Measurements from ENCODE around the gene TTYH2. TPM values are rescaled to one million over a fixed set of nuclear protein-coding genes. Genes with fewer than 3 reads are reported as not detected.

Gene TTYH2
- total and polyA plus RNA-seq, 2 of the 4 experiments (the other 2 are of a cell fraction), result 2.3 to 6.8 TPM

DNA sequence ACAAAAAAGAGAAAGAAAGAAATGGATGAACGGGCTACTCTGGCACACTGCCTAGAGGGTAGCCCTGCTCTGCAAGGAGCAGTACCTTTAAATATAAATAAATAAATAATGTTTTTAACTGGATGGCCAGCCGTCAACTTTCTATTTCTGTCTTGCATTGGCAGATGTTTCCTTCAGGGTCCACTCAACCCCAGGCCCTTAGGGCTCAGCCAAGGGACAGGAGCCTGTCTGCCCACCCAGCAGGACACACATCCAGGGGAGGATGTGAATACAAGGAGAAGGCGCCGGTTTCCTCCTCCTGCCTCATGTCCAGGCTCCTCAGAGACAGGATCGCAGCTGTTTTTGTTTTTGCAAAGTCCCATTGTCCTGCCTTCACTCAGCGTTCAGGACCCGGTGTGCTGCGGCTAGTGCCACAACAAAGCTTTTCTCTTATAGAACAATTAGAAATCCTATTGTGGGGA, 22.6 kb downstream of the TTYH2 start:
- intact Hi-C loops (cut with micrococcal nuclease), result loop anchor here (5.0 kb wide), 1 partner anchor 1284 kb away; no protein-coding TSS in a partner anchor
- Histone ChIP-seq H2AK5ac (ENCODE audit: low read depth, low read length) (no peak overlapping the region), H2BK5ac (ENCODE audit: low read depth, low read length, poor library complexity, severe bottlenecking) (no peak overlapping the region), H3K27me3 (ENCODE audit: control insufficient read depth, insufficient read depth, low read length) (no peaks in the 10 kb centered on the region), H3K4me2 (ENCODE audit: low read depth, low read length) (no peak overlapping the region), H2AK9ac (replicated peaks; ENCODE audit: low read depth, low read length, poor library complexity) (no peak overlapping the region), H3K18ac (ENCODE audit: low read depth, low read length) (no peak overlapping the region), H2AFZ (replicated peaks; ENCODE audit: low read length, poor library complexity) (no peak overlapping the region), H2BK120ac (ENCODE audit: low read depth, low read length) (no peak overlapping the region), H3K4me3 (ENCODE audit: insufficient read depth, low read depth, low read length) (no peak overlapping the region), H2BK20ac (ENCODE audit: low read depth, low read length) (no peak overlapping the region), H4K91ac (ENCODE audit: insufficient read depth, low read depth, low read length) (no peak overlapping the region), H4K5ac (ENCODE audit: low read depth, low read length) (no peak overlapping the region), H2BK15ac (ENCODE audit: low read depth, low read length) (no peak overlapping the region), H3K9me3 (ENCODE audit: control insufficient read depth, insufficient read depth, low read length) (no peaks in the 10 kb centered on the region), H3K9me1 (ENCODE audit: insufficient read depth, low read length) (no peaks in the 10 kb centered on the region), H3K9ac (ENCODE audit: low read depth, low read length) (no peak overlapping the region), H3K23ac (ENCODE audit: low read depth, low read length) (no peak overlapping the region), H4K20me1 (ENCODE audit: insufficient read depth, low read length) (no peaks in the 10 kb centered on the region), H3K79me1 (ENCODE audit: low read depth in 1 of 2, low read length in 2 of 2) (no peaks in the 10 kb centered on the region), H3K36me3 (ENCODE audit: control insufficient read depth, insufficient read depth, low read length) (no peaks in the 10 kb centered on the region), H4K8ac (ENCODE audit: low read depth in 2 of 2, low read length in 2 of 2) (no peak overlapping the region), H3K56ac (ENCODE audit: extremely low read depth, insufficient read depth, low read length) (no peak overlapping the region), H3K27ac (ENCODE audit: insufficient read depth, low read length) (no peak overlapping the region), H3K14ac (replicated peaks; ENCODE audit: low read depth, low read length) (no peak overlapping the region), H3K4ac (ENCODE audit: low read depth, low read length) (no peak overlapping the region), H3K4me1 (ENCODE audit: control insufficient read depth, insufficient read depth, low read length) (no peaks in the 10 kb centered on the region)
- in situ Hi-C loops (cut with MboI; ENCODE audit: low sequenced_read_pairs), result no loop called here
- POLR2A ChIA-PET (ENCODE audit: unreplicated experiment), result no interaction called here
- DNase-seq (no peak), ATAC-seq (ENCODE audit: low read depth) (no peak)
- TF ChIP-seq MXI1 (IDR thresholded peaks at IDR 0.05; ENCODE audit: borderline replicate concordance, low read depth, low read length), result no peak
- no peak for TF ChIP-seq BHLHE40 (IDR thresholded peaks at IDR 0.05; ENCODE audit: low read depth, low read length)
- no peak for TF ChIP-seq POLR2A (IDR thresholded peaks at IDR 0.05; ENCODE audit: low read depth, low read length)
- TF ChIP-seq MAZ (IDR thresholded peaks at IDR 0.05; ENCODE audit: borderline replicate concordance, low read depth, low read length), result no peak
- TF ChIP-seq, protein P1, sequence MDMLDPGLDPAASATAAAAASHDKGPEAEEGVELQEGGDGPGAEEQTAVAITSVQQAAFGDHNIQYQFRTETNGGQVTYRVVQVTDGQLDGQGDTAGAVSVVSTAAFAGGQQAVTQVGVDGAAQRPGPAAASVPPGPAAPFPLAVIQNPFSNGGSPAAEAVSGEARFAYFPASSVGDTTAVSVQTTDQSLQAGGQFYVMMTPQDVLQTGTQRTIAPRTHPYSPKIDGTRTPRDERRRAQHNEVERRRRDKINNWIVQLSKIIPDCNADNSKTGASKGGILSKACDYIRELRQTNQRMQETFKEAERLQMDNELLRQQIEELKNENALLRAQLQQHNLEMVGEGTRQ (IDR thresholded peaks at IDR 0.05; ENCODE audit: low read depth, low read length), result no peak
- TF ChIP-seq MAFK (IDR thresholded peaks at IDR 0.05; ENCODE audit: low read depth, low read length), result no peak
- TF ChIP-seq, protein P2, sequence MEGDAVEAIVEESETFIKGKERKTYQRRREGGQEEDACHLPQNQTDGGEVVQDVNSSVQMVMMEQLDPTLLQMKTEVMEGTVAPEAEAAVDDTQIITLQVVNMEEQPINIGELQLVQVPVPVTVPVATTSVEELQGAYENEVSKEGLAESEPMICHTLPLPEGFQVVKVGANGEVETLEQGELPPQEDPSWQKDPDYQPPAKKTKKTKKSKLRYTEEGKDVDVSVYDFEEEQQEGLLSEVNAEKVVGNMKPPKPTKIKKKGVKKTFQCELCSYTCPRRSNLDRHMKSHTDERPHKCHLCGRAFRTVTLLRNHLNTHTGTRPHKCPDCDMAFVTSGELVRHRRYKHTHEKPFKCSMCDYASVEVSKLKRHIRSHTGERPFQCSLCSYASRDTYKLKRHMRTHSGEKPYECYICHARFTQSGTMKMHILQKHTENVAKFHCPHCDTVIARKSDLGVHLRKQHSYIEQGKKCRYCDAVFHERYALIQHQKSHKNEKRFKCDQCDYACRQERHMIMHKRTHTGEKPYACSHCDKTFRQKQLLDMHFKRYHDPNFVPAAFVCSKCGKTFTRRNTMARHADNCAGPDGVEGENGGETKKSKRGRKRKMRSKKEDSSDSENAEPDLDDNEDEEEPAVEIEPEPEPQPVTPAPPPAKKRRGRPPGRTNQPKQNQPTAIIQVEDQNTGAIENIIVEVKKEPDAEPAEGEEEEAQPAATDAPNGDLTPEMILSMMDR (conservative IDR thresholded peaks at IDR 0.05; ENCODE audit: low read depth, low read length), result no peak
- TF ChIP-seq, protein P3, sequence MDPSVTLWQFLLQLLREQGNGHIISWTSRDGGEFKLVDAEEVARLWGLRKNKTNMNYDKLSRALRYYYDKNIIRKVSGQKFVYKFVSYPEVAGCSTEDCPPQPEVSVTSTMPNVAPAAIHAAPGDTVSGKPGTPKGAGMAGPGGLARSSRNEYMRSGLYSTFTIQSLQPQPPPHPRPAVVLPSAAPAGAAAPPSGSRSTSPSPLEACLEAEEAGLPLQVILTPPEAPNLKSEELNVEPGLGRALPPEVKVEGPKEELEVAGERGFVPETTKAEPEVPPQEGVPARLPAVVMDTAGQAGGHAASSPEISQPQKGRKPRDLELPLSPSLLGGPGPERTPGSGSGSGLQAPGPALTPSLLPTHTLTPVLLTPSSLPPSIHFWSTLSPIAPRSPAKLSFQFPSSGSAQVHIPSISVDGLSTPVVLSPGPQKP (IDR thresholded peaks at IDR 0.05; ENCODE audit: borderline replicate concordance, low read depth, low read length), result no peak
- no peak for TF ChIP-seq CEBPB (IDR thresholded peaks at IDR 0.05; ENCODE audit: low read depth, low read length)
- no peak for TF ChIP-seq CHD1 (IDR thresholded peaks at IDR 0.05; ENCODE audit: low read depth, low read length)
- no peak for TF ChIP-seq RCOR1 (IDR thresholded peaks at IDR 0.05; ENCODE audit: insufficient replicate concordance, low read length)
- no peak for TF ChIP-seq NFE2L2 (IDR thresholded peaks at IDR 0.05; ENCODE audit: low read depth, low read length)
- no peak for TF ChIP-seq RFX5 (IDR thresholded peaks at IDR 0.05; ENCODE audit: low read depth, low read length)
- no peak for TF ChIP-seq FOS (IDR thresholded peaks at IDR 0.05; ENCODE audit: low read depth, low read length)
- TF ChIP-seq SMC3 (IDR thresholded peaks at IDR 0.05; ENCODE audit: low read depth, low read length), result no peak
- CTCF ChIA-PET, result no interaction called here
- no CpG with 5 or more reads among the region's 8 CpGs for WGBS, 2 experiments (ENCODE audit: extremely low coverage in 2 of 2, insufficient read length in 1 of 2)
- dilution Hi-C loops (cut with HindIII; ENCODE audit: low sequenced_read_pairs, unreplicated experiment), result no loop called here
- no TSS peak for BruUV-seq (replicated peaks)
